Inflammatory macrophage (primary cell): ENCODE results near the gene S100A14.

ENCODE experiments used
- DNase-seq, 2 donors: peaks; one replicate each; pipeline ENCODE4 v3.0.0-alpha.2; 2020 to 2022

S100A14 gene

GRCh38 chr1:153638261-153638660 is 22.1 kb upstream of the S100A14 start:
- DNase-seq, result no peak

GRCh38 chr1:153636312-153636711 is 20.2 kb upstream of the S100A14 start:
- DNase-seq, result no peak

- DNase-seq, result no peak
Measured at GRCh38 chr1:153635872-153636271, 19.7 kb upstream of the S100A14 start.

GRCh38 chr1:153633754-153634665 is 17.9 kb upstream of the S100A14 start, which contains the start of gene CHTOP:
TSS of gene CHTOP (plus strand) at chr1:153634066. CDS start at chr1:153636589, 2,523 bp downstream.
- peak; percentile 99 to 100 for DNase-seq

GRCh38 chr1:153633161-153633753 is 17.1 kb upstream of the S100A14 start:
- no peak for DNase-seq

- peak in 1 of 2 donors; percentile 26 for DNase-seq
Measured at GRCh38 chr1:153631047-153632022, 15.2 kb upstream of the S100A14 start.

- no peak for DNase-seq
Measured at GRCh38 chr1:153630384-153630783, 14.3 kb upstream of the S100A14 start.

GRCh38 chr1:153629971-153630370 is 13.8 kb upstream of the S100A14 start:
- DNase-seq, result peak in 1 of 2 donors; percentile 22

- DNase-seq, result no peak
Measured at GRCh38 chr1:153629343-153629665, 13.2 kb upstream of the S100A14 start.

GRCh38 chr1:153628638-153629342 is 12.7 kb upstream of the S100A14 start:
- no peak for DNase-seq

GRCh38 chr1:153627715-153628626 is 11.8 kb upstream of the S100A14 start, which contains the start of gene S100A1:
TSS of gene S100A1 (plus strand) at chr1:153628434. CDS start at chr1:153630522, 2,088 bp downstream.
- no peak for DNase-seq

- DNase-seq, result peak in 1 of 2 donors; percentile 51
Measured at GRCh38 chr1:153626904-153627714, 11.0 kb upstream of the S100A14 start, which contains the start of gene S100A13. TSS of gene S100A13 (minus strand) at chr1:153627505. CDS start at chr1:153626472, 1,033 bp downstream.

GRCh38 chr1:153626477-153626903 is 10.4 kb upstream of the S100A14 start:
- no peak for DNase-seq

GRCh38 chr1:153624965-153625611 is 9.0 kb upstream of the S100A14 start:
- no peak for DNase-seq

- DNase-seq, result peak; percentile 81 to 84
Measured at GRCh38 chr1:153623101-153623500, 7.0 kb upstream of the S100A14 start.

GRCh38 chr1:153619171-153619570 is 3.0 kb upstream of the S100A14 start:
- no peak for DNase-seq

- peak; percentile 70 to 72 for DNase-seq
Measured at GRCh38 chr1:153617663-153618062, 1.5 kb upstream of the S100A14 start.

GRCh38 chr1:153616917-153617311 is 789 bp upstream of the S100A14 start:
- no peak for DNase-seq

- no peak for DNase-seq
Measured at GRCh38 chr1:153615406-153615805, 719 bp downstream of the S100A14 start.
